Cerebellar nuclear complex (tissue), 1 donor: Measurements from ENCODE around the gene IGFBP2.

Experiments
- DNase-seq, 2 experiments: peaks; one replicate each; lab custom pipeline; 2025; lab: John Stamatoyannopoulos, UW

The IGFBP2 gene

GRCh38 chr2:216664593-216665034 lies 31.4 kb downstream of the IGFBP2 start:
- DNase-seq = no peak

- DNase-seq = no peak
Observed at GRCh38 chr2:216665242-216665641, 32.0 kb downstream of the IGFBP2 start.

- DNase-seq = no peak
Observed at GRCh38 chr2:216665717-216666116, 32.5 kb downstream of the IGFBP2 start.

- DNase-seq = peak; percentile 16 to 55
Observed at GRCh38 chr2:216666461-216667233, 33.4 kb downstream of the IGFBP2 start.

- no peak for DNase-seq
Observed at GRCh38 chr2:216670266-216671080, 37.3 kb downstream of the IGFBP2 start.

GRCh38 chr2:216671081-216671411 lies 37.8 kb downstream of the IGFBP2 start:
- no peak for DNase-seq

- no peak for DNase-seq
Observed at GRCh38 chr2:216671791-216672343, 38.6 kb downstream of the IGFBP2 start.

GRCh38 chr2:216672466-216672865 lies 39.2 kb downstream of the IGFBP2 start:
- DNase-seq = no peak

GRCh38 chr2:216673021-216673420 lies 39.8 kb downstream of the IGFBP2 start:
- DNase-seq = no peak

- no peak for DNase-seq
Observed at GRCh38 chr2:216673609-216674008, 40.4 kb downstream of the IGFBP2 start.

- DNase-seq = no peak
Observed at GRCh38 chr2:216674376-216674775, 41.2 kb downstream of the IGFBP2 start.

GRCh38 chr2:216676630-216677029 lies 43.4 kb downstream of the IGFBP2 start:
- DNase-seq = no peak

- no peak for DNase-seq
Observed at GRCh38 chr2:216677439-216678097, 44.3 kb downstream of the IGFBP2 start.

GRCh38 chr2:216678098-216678465 lies 44.9 kb downstream of the IGFBP2 start:
- DNase-seq = no peak

GRCh38 chr2:216678813-216679657 lies 45.8 kb downstream of the IGFBP2 start:
- DNase-seq = no peak

GRCh38 chr2:216679658-216680024 lies 46.4 kb downstream of the IGFBP2 start:
- no peak for DNase-seq

- DNase-seq = no peak
Observed at GRCh38 chr2:216680951-216681629, 47.9 kb downstream of the IGFBP2 start.

- no peak for DNase-seq
Observed at GRCh38 chr2:216681683-216682082, 48.5 kb downstream of the IGFBP2 start.

GRCh38 chr2:216683846-216684245 lies 50.6 kb downstream of the IGFBP2 start:
- no peak for DNase-seq

- DNase-seq = no peak
Observed at GRCh38 chr2:216685327-216685875, 52.2 kb downstream of the IGFBP2 start.

- no peak for DNase-seq
Observed at GRCh38 chr2:216687111-216687510, 53.9 kb downstream of the IGFBP2 start.
